ENCODE measurements around the gene CLDN16.

CLDN16 gene

GRCh38 chr3:190345878-190346277 lies 42.1 kb upstream of the CLDN16 start:
- DNase-seq (ENCODE audit: low read depth) = no peak
- TF ChIP-seq POLR2A (IDR thresholded peaks at IDR 0.05; ENCODE audit: extremely low read depth, insufficient read length) (no peak), MYC (IDR thresholded peaks at IDR 0.05; ENCODE audit: low read depth, low read length) (no peak), CTCF (IDR thresholded peaks at IDR 0.05; ENCODE audit: low read depth, low read length) (no peak)
- TF ChIP-seq, protein P1, sequence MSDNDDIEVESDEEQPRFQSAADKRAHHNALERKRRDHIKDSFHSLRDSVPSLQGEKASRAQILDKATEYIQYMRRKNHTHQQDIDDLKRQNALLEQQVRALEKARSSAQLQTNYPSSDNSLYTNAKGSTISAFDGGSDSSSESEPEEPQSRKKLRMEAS (IDR thresholded peaks at IDR 0.05; ENCODE audit: low read depth, low read length) = no peak
- no peak overlapping the region for H3K4me3 ChIP-seq (ENCODE audit: low read depth, low read length)

GRCh38 chr3:190346541-190346940 lies 41.4 kb upstream of the CLDN16 start:
- H3K4me3 ChIP-seq (ENCODE audit: low read depth, low read length) = no peak overlapping the region
- TF ChIP-seq POLR2A (IDR thresholded peaks at IDR 0.05; ENCODE audit: extremely low read depth, insufficient read length) = no peak
- no peak for DNase-seq (ENCODE audit: low read depth)

DNA sequence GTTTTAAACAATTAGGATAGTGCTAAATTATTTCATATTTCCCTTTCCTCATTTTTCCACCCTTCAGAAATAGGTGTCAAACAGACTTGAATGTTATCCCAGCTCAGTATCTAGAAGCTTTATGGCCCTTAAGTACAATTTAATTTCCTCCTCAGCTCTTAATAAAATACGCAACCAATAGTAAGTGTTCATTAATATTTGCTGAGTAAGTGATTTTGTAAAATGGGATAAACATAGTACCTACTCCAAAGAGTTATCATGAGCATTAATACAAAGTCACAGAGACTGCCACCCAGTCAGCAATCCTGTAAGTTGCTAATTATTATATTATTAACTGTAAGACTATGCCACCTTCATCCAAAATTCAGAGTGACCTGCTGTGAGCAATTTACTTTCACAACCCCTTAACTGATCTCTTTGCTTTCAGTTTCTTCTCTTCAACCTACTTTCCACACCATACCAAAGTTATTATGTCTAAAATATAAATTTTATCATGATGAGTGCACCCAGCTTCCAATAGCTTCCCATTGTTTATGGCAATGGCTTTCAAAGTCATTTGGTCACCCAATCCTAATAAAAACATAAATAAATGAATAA lies 35.0 kb upstream of the CLDN16 start:
- DNase-seq (ENCODE audit: low read depth) = no peak
- no peak overlapping the region for H3K4me3 ChIP-seq (ENCODE audit: low read depth, low read length)
- TF ChIP-seq POLR2A (IDR thresholded peaks at IDR 0.05; ENCODE audit: extremely low read depth, insufficient read length) = no peak
- TF ChIP-seq, protein P1 (IDR thresholded peaks at IDR 0.05; ENCODE audit: low read depth, low read length) = no peak
- TF ChIP-seq CTCF (IDR thresholded peaks at IDR 0.05; ENCODE audit: low read depth, low read length) = no peak
- TF ChIP-seq MYC (IDR thresholded peaks at IDR 0.05; ENCODE audit: low read depth, low read length) = no peak

- no peak for DNase-seq (ENCODE audit: low read depth)
- H3K4me3 ChIP-seq (ENCODE audit: low read depth, low read length) = no peak overlapping the region
- TF ChIP-seq MYC (IDR thresholded peaks at IDR 0.05; ENCODE audit: low read depth, low read length) = no peak
- TF ChIP-seq POLR2A (IDR thresholded peaks at IDR 0.05; ENCODE audit: extremely low read depth, insufficient read length) = no peak
- TF ChIP-seq, protein P1 (IDR thresholded peaks at IDR 0.05; ENCODE audit: low read depth, low read length) = no peak
- no peak for TF ChIP-seq CTCF (IDR thresholded peaks at IDR 0.05; ENCODE audit: low read depth, low read length)
Measured at GRCh38 chr3:190356246-190356645, 31.7 kb upstream of the CLDN16 start.

DNA sequence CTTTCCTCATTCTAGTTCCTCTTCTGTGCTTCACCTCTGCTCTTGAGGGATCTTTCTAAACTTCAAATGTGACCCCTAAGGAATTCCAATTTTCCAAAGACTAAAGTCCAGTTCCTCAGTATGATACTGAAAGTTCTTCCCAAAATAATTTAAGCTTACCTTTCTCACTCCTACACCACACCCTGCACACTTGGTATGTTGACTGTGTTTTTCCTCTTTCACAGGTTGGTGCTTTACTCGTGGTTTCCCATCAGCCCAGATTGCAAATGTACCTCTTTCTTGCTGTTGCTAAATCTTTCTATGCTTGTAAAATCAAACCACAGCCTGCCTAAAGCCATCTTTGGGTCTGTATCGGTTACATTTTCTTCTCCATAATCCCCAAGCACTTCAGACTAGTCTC lies 30.5 kb upstream of the CLDN16 start:
- peak; percentile 33 for DNase-seq (ENCODE audit: low read depth)
- no peak overlapping the region for H3K4me3 ChIP-seq (ENCODE audit: low read depth, low read length)
- TF ChIP-seq POLR2A (IDR thresholded peaks at IDR 0.05; ENCODE audit: extremely low read depth, insufficient read length) (no peak), CTCF (IDR thresholded peaks at IDR 0.05; ENCODE audit: low read depth, low read length) (no peak), MYC (IDR thresholded peaks at IDR 0.05; ENCODE audit: low read depth, low read length) (no peak)
- TF ChIP-seq, protein P1 (IDR thresholded peaks at IDR 0.05; ENCODE audit: low read depth, low read length) = no peak

GRCh38 chr3:190359813-190360212 lies 28.1 kb upstream of the CLDN16 start:
- H3K4me3 ChIP-seq (ENCODE audit: low read depth, low read length) = no peak overlapping the region
- no peak for DNase-seq (ENCODE audit: low read depth)
- TF ChIP-seq POLR2A (IDR thresholded peaks at IDR 0.05; ENCODE audit: extremely low read depth, insufficient read length) (no peak), CTCF (IDR thresholded peaks at IDR 0.05; ENCODE audit: low read depth, low read length) (no peak), MYC (IDR thresholded peaks at IDR 0.05; ENCODE audit: low read depth, low read length) (no peak)
- TF ChIP-seq, protein P1 (IDR thresholded peaks at IDR 0.05; ENCODE audit: low read depth, low read length) = no peak

All from NB4 (cell line).